Cortex of kidney (tissue), 1 donor: ENCODE results near the gene EHF.
"Not testable (repeated sequence)": the region's sequence is repeated elsewhere in the genome, so short reads cannot be mapped to it uniquely, and the experiment has no call there.

ENCODE experiments used
- DNase-seq: peaks from one replicate; lab custom pipeline; 2025; lab: John Stamatoyannopoulos, UW

Gene EHF

DNA sequence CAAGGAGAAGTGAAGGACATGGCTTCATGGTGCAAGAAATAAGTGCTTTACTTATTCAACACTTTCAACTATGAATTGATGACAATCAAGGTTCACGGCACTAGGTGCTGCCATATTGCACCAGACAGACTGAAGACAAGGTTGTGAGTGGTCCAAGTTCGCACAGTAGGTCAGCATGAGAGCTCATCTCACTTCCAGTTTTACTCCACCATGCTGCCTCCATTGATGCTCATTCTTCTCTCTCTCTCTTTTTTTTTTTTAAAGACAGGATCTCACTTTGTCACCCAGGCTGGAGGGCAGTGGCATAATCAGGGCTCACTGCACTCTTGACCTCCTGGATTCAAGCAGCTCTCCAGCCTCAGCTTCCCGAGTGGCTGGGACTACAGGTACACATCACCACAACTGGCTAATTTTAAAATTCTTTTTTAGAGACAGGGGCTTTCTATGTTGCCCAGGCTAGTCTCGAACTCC, 47.7 kb downstream of the EHF start:
- DNase-seq, result no peak

GRCh38 chr11:34669458-34669857, 48.6 kb downstream of the EHF start:
- no peak for DNase-seq

DNA sequence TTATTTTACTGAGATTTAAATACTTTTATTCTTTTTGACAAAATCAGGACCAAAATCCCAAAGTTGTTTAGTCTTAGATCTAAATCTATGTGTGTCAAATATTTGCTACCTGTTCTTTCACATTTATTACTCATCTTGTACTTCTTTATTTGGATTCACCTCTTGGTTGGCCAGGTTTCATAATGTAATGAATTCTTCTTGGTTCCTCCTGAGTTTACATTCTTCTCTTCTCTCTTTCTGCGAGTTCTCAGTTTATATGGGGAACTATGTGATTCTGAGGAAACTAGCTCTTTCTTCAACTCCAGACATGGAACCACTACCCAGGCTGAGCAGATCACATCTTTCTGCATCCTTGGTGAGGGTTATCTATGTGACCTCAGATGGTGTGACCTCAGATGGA, 50.2 kb downstream of the EHF start:
- no peak for DNase-seq

DNA sequence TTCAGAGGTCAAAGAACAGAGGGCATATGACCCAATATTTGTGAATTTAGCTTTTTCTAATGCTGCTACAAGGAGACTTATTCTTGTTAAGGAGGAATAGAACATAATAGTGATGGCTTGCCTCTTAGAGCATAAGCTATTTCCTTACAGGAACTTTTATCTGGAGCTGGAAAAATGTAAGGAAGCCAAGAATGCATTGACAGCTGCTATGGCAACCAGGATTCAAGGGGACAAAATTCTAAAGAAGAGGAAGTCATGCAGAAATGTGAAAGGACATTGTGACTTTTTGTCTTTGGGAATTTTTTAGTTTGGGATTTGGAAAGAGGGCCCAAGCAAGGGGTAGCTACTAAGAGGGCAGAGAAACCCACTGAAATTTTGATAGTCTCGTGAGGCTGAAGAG, 51.1 kb downstream of the EHF start:
- DNase-seq, result no peak

GRCh38 chr11:34674038-34674437, 53.1 kb downstream of the EHF start:
- DNase-seq, result no peak

- DNase-seq, result no peak
Observed at GRCh38 chr11:34676227-34676626, 55.3 kb downstream of the EHF start.

GRCh38 chr11:34679681-34680080, 58.8 kb downstream of the EHF start:
- DNase-seq, result no peak

- no peak for DNase-seq
Observed at GRCh38 chr11:34680206-34680605, 59.3 kb downstream of the EHF start.

- no peak for DNase-seq
Observed at GRCh38 chr11:34680918-34681586, 60.2 kb downstream of the EHF start.

DNA sequence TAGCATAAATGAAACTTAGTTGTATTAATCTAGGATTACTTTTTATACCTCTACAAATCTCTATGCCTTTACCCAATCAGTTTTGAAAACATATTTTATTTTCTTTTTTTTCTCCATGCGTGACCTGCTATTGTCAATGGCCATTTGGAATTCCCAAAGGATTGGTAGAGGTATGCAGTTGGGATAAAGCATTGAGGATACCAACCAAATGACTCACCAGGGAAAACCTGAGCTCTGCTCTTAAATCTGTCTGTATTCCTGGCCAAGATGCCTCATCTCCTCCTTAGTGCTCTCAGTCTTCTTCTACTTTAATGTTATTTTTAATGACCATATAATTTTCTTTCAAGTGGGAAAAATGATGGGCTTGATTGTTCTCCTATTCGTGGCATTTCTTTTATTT, 61.9 kb downstream of the EHF start:
- DNase-seq, result no peak

DNA sequence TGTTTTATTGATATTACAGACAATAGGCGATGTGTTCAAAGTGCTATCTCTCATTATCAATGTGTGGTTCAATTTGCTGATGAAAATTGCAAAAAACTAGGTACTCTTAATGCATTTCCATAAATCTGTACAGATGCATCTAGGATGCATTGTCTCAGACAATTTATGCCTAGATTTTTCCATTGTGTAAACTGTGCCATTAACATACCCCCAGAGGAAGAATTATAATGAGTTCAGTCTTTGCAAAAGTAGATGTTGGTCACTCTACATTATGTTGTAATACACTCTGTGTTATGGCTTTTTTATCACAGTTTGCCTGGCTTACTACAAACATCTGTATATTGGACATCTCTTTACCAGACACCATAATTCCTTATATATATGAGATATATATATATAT, 62.5 kb downstream of the EHF start:
- no peak for DNase-seq

DNA sequence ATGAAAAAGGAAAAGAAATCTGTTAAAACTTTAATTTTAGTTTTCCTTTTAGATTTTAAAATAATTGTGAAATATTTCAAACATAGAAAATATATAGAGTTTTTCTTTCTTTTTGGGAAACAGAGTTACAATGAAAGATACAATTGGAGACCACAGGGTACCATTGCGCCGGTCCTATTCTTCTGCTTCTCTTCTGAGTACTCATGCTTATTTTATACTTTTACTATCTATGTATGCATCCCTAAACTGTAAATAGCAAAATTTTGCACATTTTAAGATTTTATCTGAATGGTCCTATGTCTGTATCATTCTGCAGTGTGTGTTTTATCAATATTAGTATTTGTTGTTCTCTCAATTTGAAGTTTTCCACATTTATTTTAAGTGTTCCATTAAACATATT, 65.0 kb downstream of the EHF start:
- no peak for DNase-seq

DNA sequence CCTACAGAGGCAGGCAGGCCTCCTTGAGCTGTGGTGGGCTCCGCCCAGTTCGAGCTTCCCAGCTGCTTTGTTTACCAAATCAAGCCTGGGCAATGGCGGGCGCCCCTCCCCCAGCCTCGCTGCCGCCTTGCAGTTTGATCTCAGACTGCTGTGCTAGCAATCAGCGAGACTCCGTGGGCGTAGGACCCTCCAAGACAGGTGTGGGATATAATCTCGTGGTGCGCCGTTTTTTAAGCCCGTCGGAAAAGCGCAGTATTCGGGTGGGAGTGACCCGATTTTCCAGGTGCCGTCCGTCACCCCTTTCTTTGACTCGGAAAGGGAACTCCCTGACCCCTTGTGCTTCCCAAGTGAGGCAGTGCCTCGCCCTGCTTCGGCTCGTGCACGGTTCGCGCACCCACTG, 71.4 kb downstream of the EHF start:
- not testable (repeated sequence) for DNase-seq

- DNase-seq, result no peak
Observed at GRCh38 chr11:34696862-34697261, 76.0 kb downstream of the EHF start.

DNA sequence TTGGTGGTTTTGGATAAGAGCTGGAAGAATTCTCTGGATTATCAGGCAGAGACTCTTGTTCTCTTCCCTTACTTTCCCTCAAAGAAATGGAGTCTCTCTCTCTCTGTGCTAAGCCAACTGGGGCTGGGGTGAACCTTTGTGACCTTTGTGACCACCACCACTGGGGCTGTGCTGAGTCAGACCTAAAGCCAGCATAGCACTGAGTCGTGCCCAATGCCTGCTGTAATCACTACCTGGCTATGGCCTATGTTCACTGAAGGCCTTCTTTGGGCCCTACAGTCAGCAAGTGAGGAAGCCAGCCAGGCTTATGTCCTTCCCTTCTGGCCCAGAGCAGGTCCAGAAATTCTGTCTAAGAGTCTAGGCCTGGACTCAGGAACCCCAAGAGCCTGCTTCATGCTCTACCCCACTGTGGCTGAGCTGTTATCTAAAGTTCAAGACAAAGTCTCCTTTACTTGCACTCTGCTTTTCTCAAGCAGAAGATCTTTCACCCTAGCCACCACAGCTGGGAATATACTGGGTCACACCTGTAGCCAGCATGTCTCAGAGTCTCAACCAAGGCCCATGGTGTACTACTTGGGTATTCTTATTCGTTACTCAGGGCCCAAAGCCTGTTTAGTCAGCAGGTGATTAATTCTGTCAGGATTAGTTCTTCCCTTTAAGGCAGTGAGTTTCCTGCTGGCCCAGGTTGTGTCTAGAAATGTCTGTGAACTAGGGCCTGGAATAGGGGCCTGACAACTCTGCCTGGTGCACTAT, 86.0 kb downstream of the EHF start:
- no peak for DNase-seq

GRCh38 chr11:34707462-34707840, 86.6 kb downstream of the EHF start:
- DNase-seq, result no peak
